SU-DHL-6 (cell line): ENCODE data around the gene CREB5.

Experiments
- EZH2phosphoT487 ChIP-seq: fragments of 200-600 bp; sonication (generic), shearing (Covaris generic); conservative IDR thresholded peaks from 2 replicates; pipeline ENCODE4 v1.6.1; 2018; ENCODE audit warnings: mild to moderate bottlenecking, antibody characterized with exemption, low read length, moderate library complexity, mixed read lengths
- TF ChIP-seq, protein P1 (sequence below): fragments of 200-600 bp; sonication (generic); IDR thresholded peaks from one replicate; pipeline ENCODE4 v1.5.1; 2017; ENCODE audit warnings: antibody characterized with exemption, mild to moderate bottlenecking, low read length, moderate library complexity; ENCODE audit not compliant: insufficient read depth, poor library complexity, severe bottlenecking

DNA sequence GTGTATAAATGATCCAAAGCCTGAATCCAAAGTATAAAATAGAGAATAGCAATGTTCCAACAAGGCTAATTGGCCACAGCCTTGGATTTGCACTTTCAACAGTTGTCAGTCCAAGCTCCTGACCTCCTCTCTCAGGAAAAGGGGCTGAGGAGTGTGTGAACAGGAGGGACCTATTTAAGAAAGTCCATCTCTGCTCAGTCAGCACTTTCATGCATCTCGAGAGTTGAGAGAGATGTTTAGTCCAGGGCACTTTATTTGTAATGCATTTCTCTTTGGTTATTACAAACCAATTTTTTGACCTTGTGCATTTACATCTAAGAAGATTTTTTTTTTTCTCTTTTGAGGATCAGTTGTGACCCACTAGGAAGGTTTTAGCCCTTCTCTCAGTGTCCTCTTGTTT lies 244.2 kb downstream of the CREB5 start:
- TF ChIP-seq, protein P1, sequence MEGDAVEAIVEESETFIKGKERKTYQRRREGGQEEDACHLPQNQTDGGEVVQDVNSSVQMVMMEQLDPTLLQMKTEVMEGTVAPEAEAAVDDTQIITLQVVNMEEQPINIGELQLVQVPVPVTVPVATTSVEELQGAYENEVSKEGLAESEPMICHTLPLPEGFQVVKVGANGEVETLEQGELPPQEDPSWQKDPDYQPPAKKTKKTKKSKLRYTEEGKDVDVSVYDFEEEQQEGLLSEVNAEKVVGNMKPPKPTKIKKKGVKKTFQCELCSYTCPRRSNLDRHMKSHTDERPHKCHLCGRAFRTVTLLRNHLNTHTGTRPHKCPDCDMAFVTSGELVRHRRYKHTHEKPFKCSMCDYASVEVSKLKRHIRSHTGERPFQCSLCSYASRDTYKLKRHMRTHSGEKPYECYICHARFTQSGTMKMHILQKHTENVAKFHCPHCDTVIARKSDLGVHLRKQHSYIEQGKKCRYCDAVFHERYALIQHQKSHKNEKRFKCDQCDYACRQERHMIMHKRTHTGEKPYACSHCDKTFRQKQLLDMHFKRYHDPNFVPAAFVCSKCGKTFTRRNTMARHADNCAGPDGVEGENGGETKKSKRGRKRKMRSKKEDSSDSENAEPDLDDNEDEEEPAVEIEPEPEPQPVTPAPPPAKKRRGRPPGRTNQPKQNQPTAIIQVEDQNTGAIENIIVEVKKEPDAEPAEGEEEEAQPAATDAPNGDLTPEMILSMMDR = no peak
- TF ChIP-seq EZH2phosphoT487 = no peak
